Smooth muscle cell (in vitro differentiated cells): ENCODE results near the gene F2RL3. TPM values are rescaled to one million over a fixed set of nuclear protein-coding genes. Genes with fewer than 3 reads are reported as not detected.

Experiments
- DNase-seq: peaks from one replicate; lab custom pipeline; 2025; ENCODE audit not compliant: unreplicated experiment; lab: John Stamatoyannopoulos, UW
- H2AFZ ChIP-seq: fragments of 200-600 bp; sonication (generic); 2 replicates; pipeline ENCODE4 v1.6.0; 2016; ENCODE audit warnings: antibody characterized with exemption, low read depth, mild to moderate bottlenecking
- H3F3A ChIP-seq: fragments of 200-600 bp; sonication (generic); 2 replicates; pipeline ENCODE4 v1.6.0; 2017; ENCODE audit warnings: antibody characterized with exemption, low read depth
- H3K27ac ChIP-seq: fragments of 200-600 bp; sonication (generic); 2 replicates; pipeline ENCODE4 v1.5.1; 2016; ENCODE audit warnings: low read depth, mild to moderate bottlenecking
- H3K27me3 ChIP-seq: fragments of 200-600 bp; sonication (generic); 2 replicates; pipeline ENCODE4 v1.6.1; 2016; ENCODE audit warnings: low read depth, mild to moderate bottlenecking
- H3K36me3 ChIP-seq: fragments of 200-600 bp; sonication (generic); 2 replicates; pipeline ENCODE4 v1.5.1; 2016; ENCODE audit warnings: low read depth
- H3K4me1 ChIP-seq: fragments of 200-600 bp; sonication (generic); 2 replicates; pipeline ENCODE4 v1.5.1; 2016; ENCODE audit warnings: low read depth
- H3K4me2 ChIP-seq: fragments of 200-600 bp; sonication (generic); 2 replicates; pipeline ENCODE4 v1.6.0; 2016; ENCODE audit warnings: mild to moderate bottlenecking
- H3K4me3 ChIP-seq: fragments of 200-600 bp; sonication (generic); 2 replicates; pipeline ENCODE4 v1.5.1; 2016; ENCODE audit warnings: mild to moderate bottlenecking
- H3K79me2 ChIP-seq: fragments of 200-600 bp; sonication (generic); 2 replicates; pipeline ENCODE4 v1.6.0; 2016; ENCODE audit warnings: low read depth, mild to moderate bottlenecking
- H3K9ac ChIP-seq: fragments of 200-600 bp; sonication (generic); 2 replicates; pipeline ENCODE4 v1.6.0; 2016; ENCODE audit warnings: low read depth
- H3K9me3 ChIP-seq: fragments of 200-600 bp; sonication (generic); replicated peaks from 2 replicates; pipeline ENCODE4 v1.5.1; 2016; ENCODE audit warnings: low read depth
- H4K20me1 ChIP-seq: fragments of 200-600 bp; sonication (generic); 2 replicates; pipeline ENCODE4 v1.6.0; 2016; ENCODE audit warnings: low read depth
- CTCF ChIP-seq: fragments of 200-600 bp; sonication (generic); IDR thresholded peaks from 2 replicates; pipeline ENCODE4 v1.5.1; 2017; ENCODE audit warnings: borderline replicate concordance, mild to moderate bottlenecking, antibody characterized with exemption; ENCODE audit not compliant: insufficient read depth, poor library complexity, severe bottlenecking
- WGBS: methylation state at CpG from one replicate; pipeline ENCODE4 v1.1.7; 2016; ENCODE audit warnings: low lambda C conversion rate; 5-methylcytosine and 5-hydroxymethylcytosine counted together
- polyA plus RNA-seq: library from polyadenylated mRNA; unstranded; fragments of >200 nt; fragmentation: Nextera tagmentation; extraction: Ambion mirVana; gene quantifications from 2 replicates; pipeline ENCODE4 v1.2.1, GENCODE V29; 2016
- total RNA-seq: library from RNA; depleted of rRNA; stranded (reverse); fragments of >200 nt; gene quantifications from 2 replicates; pipeline ENCODE4 v1.2.3, GENCODE V29; 2014

F2RL3 gene
- total and polyA plus RNA-seq, 2 experiments from 2014 or later = 0.04 to 1.2 TPM

- 11% methylated on average over 24 of the region's 30 CpGs for WGBS
- Histone ChIP-seq H3K9ac (peak overlapping the region; percentile 64), H3K4me1 (no peaks in the 10 kb centered on the region), H3F3A (no peaks in the 10 kb centered on the region), H3K79me2 (no peaks in the 10 kb centered on the region), H3K4me3 (peak overlapping the region; percentile 71), H3K4me2 (peak overlapping the region; percentile 98), H3K27me3 (no peaks in the 10 kb centered on the region), H4K20me1 (no peaks in the 10 kb centered on the region), H3K36me3 (no peaks in the 10 kb centered on the region), H3K27ac (peak overlapping the region; percentile 45), H2AFZ (peak overlapping the region; percentile 91), H3K9me3 (no peaks in the 10 kb centered on the region)
- no peak for TF ChIP-seq CTCF
- no peak for DNase-seq
These were observed 9.0 kb downstream of the F2RL3 start for GRCh38 chr19:16897856-16898161.

DNA sequence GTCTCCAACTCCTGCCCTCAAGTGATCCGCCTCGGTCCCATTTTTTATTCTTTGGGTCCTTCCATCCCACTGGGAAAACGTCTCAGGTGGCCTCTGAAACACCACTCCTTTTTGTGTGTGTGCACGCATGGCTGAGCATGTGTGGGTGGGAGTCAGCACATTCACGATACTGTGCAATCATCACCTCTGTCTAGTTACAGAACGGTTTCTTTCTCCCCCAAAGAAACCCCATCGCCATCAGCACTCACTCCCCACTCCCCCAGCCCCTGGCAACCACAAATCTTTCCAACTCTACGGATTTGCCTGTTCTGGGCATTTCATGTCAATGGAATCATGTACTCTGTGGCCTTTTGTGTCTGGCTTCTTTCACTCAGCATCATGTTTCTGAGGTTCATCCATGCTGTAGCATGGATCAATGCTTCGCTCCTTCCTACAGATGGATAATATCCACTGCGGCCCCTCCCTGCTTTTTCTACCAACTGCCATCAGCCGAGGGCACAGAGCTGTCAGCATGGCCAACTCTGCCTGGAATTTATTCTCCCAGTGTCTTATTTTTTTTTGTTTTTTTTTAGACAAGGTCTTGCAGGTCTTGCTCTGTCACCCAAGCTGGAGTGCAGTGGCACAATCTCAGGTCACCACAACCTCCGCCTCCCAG lies 9.7 kb downstream of the F2RL3 start:
- Histone ChIP-seq H3K79me2 (no peaks in the 10 kb centered on the region), H3F3A (no peaks in the 10 kb centered on the region), H2AFZ (no peak overlapping the region), H3K9ac (no peak overlapping the region), H3K27ac (no peak overlapping the region), H3K4me1 (no peaks in the 10 kb centered on the region), H3K4me3 (no peak overlapping the region), H3K9me3 (no peaks in the 10 kb centered on the region), H3K27me3 (no peaks in the 10 kb centered on the region), H3K4me2 (no peak overlapping the region), H3K36me3 (no peaks in the 10 kb centered on the region), H4K20me1 (no peaks in the 10 kb centered on the region)
- TF ChIP-seq CTCF = no peak
- WGBS = 79% methylated on average over 12 of the region's 12 CpGs
- DNase-seq = no peak

- Histone ChIP-seq H3K27ac (no peak overlapping the region), H4K20me1 (no peaks in the 10 kb centered on the region), H3K79me2 (no peaks in the 10 kb centered on the region), H3K9ac (no peak overlapping the region), H3K9me3 (no peaks in the 10 kb centered on the region), H3K27me3 (no peaks in the 10 kb centered on the region), H3K4me3 (no peak overlapping the region), H3F3A (no peaks in the 10 kb centered on the region), H3K36me3 (no peaks in the 10 kb centered on the region), H3K4me1 (no peaks in the 10 kb centered on the region), H3K4me2 (no peak overlapping the region), H2AFZ (no peak overlapping the region)
- peak; percentile 50 for TF ChIP-seq CTCF
- no peak for DNase-seq
- WGBS = 24% methylated on average over 7 of the region's 7 CpGs
These were observed 10.8 kb downstream of the F2RL3 start for GRCh38 chr19:16899566-16900075.

DNA sequence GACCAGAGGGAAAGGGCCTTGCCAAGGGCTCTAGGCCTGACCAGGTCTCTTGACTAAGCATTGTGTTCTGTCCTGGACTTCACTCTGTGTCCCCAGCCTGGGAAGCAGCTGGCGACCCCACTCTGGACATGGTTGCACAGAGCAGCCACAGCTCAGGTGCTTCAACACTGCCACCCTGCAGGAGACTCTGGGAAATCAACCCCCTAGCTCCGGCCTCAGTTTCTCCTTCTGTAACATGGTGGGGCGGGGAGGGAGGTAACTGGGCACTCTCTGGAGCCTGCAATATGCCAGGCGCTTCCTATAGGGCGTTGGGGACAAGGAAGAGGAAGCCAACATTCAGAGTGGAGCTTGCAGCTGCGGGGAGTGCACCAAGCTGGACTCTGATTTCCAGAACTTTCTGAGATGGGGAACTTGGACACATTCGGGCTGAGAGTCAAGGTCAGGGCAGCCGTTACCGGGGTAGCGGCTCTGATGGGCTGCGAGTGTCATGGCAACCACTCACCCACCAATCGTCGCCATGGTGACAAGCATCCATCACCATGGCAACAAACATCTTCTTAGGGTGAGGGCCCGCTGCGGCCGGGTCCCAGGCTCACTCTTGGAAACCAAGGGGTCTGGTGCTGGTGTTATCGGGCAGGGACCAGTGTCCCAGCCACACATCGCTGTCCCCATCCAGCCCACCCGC lies 12.8 kb downstream of the F2RL3 start:
- Histone ChIP-seq H3K79me2 (no peaks in the 10 kb centered on the region), H3F3A (no peaks in the 10 kb centered on the region), H3K4me2 (no peak overlapping the region), H3K36me3 (no peaks in the 10 kb centered on the region), H3K27ac (no peak overlapping the region), H3K4me3 (no peak overlapping the region), H2AFZ (no peak overlapping the region), H3K4me1 (no peaks in the 10 kb centered on the region), H3K9ac (no peak overlapping the region), H3K27me3 (no peaks in the 10 kb centered on the region), H4K20me1 (no peaks in the 10 kb centered on the region), H3K9me3 (no peaks in the 10 kb centered on the region)
- WGBS = 92% methylated on average over 19 of the region's 19 CpGs
- TF ChIP-seq CTCF = no peak
- no peak for DNase-seq
